Ishikawa (cell line): Measurements from ENCODE around the gene BAD.

Experiments used
- CEBPB ChIP-seq: IDR thresholded peaks from 2 replicates; pipeline ENCODE4 v1.6.1; 2012
- FOXM1 ChIP-seq: IDR thresholded peaks from 2 replicates; pipeline ENCODE4 v1.6.1; 2012; ENCODE audit warnings: low read depth, borderline replicate concordance
- TAF1 ChIP-seq: IDR thresholded peaks from 2 replicates; pipeline ENCODE4 v1.6.1; 2012; ENCODE audit warnings: low read depth, mild to moderate bottlenecking
- TEAD4 ChIP-seq: IDR thresholded peaks from 2 replicates; pipeline ENCODE4 v1.6.1; 2012
- YY1 ChIP-seq: IDR thresholded peaks from 2 replicates; pipeline ENCODE4 v1.6.1; 2012; ENCODE audit warnings: low read depth
- TF ChIP-seq, protein P1 (sequence below): IDR thresholded peaks from 2 replicates; pipeline ENCODE4 v1.6.1; 2012

DNA sequence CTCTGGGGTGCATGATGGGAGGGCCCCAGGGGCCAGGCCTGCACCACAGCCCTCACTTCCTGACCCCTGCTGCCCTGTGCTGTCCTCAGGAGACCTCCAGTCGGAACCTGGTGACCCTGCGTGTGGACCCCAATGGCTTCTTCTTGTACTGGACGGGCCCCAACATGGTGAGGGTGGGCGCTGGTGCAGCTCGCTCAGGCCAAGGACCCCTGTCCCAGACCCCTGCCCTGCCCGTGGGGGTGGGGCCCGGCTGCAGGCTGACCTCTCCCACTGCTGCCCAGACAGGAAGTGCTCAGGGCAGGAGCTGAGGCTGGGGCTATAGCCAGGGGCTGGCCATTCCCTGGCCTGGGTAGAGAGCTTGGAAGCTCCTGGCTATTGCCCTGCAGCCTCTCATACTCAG, 30.1 kb downstream of the BAD start:
- TF ChIP-seq FOXM1 (no peak), YY1 (no peak), TEAD4 (no peak), CEBPB (no peak), TAF1 (no peak)
- TF ChIP-seq, protein P1, sequence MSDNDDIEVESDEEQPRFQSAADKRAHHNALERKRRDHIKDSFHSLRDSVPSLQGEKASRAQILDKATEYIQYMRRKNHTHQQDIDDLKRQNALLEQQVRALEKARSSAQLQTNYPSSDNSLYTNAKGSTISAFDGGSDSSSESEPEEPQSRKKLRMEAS: no peak
